ENCODE results near the gene ABCA1. TPM values are rescaled to one million over a fixed set of nuclear protein-coding genes. Genes with fewer than 3 reads are reported as not detected.

Gene ABCA1
- total RNA-seq, 1 donor from 2014 or later = 21.9 TPM

DNA sequence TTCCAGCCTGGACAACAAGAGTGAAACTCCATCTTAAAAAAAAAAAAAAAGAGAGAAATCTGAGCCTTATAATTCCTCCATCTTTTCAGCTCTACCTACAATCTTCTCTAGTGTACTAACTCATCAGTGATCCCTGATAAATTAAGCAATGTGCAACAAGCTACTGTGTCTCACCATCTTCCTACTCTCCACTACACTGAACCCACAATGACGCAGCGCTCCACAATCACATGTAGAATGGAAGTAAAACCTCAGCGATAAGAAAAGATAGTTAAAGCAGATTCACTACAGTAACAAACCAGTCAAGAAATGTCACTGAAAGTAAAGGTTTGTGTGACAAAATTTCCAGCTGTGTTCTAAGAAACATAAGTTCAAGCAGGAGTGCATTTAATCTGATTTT, 13.5 kb downstream of the ABCA1 start:
- no peaks in the 10 kb centered on the region for H3K27me3 ChIP-seq (ENCODE audit: control insufficient read depth, insufficient read depth, low read length)
- no peak for DNase-seq (ENCODE audit: low read depth)
- H3K36me3 ChIP-seq (ENCODE audit: control insufficient read depth, insufficient read depth, low read length) = no peaks in the 10 kb centered on the region
- TF ChIP-seq, protein P1, sequence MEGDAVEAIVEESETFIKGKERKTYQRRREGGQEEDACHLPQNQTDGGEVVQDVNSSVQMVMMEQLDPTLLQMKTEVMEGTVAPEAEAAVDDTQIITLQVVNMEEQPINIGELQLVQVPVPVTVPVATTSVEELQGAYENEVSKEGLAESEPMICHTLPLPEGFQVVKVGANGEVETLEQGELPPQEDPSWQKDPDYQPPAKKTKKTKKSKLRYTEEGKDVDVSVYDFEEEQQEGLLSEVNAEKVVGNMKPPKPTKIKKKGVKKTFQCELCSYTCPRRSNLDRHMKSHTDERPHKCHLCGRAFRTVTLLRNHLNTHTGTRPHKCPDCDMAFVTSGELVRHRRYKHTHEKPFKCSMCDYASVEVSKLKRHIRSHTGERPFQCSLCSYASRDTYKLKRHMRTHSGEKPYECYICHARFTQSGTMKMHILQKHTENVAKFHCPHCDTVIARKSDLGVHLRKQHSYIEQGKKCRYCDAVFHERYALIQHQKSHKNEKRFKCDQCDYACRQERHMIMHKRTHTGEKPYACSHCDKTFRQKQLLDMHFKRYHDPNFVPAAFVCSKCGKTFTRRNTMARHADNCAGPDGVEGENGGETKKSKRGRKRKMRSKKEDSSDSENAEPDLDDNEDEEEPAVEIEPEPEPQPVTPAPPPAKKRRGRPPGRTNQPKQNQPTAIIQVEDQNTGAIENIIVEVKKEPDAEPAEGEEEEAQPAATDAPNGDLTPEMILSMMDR (IDR thresholded peaks at IDR 0.05; ENCODE audit: insufficient read depth, low read length, poor library complexity, severe bottlenecking) = no peak
- H3K4me3 ChIP-seq (ENCODE audit: low read depth, low read length) = no peak overlapping the region

DNA sequence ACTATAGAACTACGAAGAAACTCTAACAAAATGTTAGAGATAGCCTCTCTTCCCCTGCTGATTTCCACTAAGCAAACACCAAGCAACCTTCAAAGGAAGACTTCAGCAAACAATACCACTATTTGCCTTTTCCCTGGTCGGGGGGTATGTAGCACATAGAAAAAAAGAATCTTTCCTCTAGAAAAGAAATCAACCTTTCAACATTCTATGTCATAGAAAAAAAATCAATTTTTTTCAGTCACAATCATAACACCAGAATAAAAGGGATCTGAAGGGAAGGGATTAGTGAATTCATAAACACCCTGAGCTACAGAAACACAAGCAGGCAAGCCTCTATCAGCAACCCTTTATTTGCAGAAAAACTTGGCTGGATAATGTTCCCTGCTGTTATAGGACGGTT, 15.3 kb downstream of the ABCA1 start:
- no peak for DNase-seq (ENCODE audit: low read depth)
- TF ChIP-seq, protein P1 (IDR thresholded peaks at IDR 0.05; ENCODE audit: insufficient read depth, low read length, poor library complexity, severe bottlenecking) = no peak

DNA sequence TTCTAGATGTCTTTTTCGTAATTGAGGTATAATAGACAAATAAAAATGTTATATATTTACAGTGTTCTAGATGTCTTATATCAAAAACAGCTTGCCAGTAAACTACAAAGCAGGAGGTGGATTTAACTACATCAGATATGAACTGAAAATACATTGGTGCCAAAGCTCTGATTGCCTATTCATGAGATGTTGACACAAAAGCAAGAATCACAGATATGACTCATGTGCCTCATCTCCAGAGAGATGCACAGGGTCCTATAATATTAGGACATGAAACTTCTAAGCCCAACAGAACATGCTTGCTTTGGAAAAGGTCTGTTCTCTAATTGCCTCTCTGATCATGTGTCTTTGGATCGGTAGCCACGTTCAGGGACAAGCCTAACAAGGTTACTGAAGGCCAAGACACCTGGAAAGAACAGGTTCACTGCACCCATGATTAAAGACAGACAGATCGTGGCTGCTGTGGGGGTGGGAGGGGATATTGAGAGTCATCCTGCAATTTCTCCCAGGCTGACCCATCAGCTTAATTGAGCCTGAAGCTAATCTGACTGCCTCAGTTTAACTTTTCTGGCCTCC, 16.8 kb downstream of the ABCA1 start:
- TF ChIP-seq, protein P1 (IDR thresholded peaks at IDR 0.05; ENCODE audit: insufficient read depth, low read length, poor library complexity, severe bottlenecking) = no peak
- Histone ChIP-seq H3K4me3 (ENCODE audit: low read depth, low read length) (no peak overlapping the region), H3K27me3 (ENCODE audit: control insufficient read depth, insufficient read depth, low read length) (no peaks in the 10 kb centered on the region), H3K36me3 (ENCODE audit: control insufficient read depth, insufficient read depth, low read length) (no peaks in the 10 kb centered on the region)
- no peak for DNase-seq (ENCODE audit: low read depth)

More for the DNA sequence above, 15.3 kb downstream of the ABCA1 start:
- Histone ChIP-seq H3K4me3 (ENCODE audit: low read depth, low read length) (no peak overlapping the region), H3K27me3 (ENCODE audit: control insufficient read depth, insufficient read depth, low read length) (no peaks in the 10 kb centered on the region), H3K36me3 (ENCODE audit: control insufficient read depth, insufficient read depth, low read length) (no peaks in the 10 kb centered on the region)

DNA sequence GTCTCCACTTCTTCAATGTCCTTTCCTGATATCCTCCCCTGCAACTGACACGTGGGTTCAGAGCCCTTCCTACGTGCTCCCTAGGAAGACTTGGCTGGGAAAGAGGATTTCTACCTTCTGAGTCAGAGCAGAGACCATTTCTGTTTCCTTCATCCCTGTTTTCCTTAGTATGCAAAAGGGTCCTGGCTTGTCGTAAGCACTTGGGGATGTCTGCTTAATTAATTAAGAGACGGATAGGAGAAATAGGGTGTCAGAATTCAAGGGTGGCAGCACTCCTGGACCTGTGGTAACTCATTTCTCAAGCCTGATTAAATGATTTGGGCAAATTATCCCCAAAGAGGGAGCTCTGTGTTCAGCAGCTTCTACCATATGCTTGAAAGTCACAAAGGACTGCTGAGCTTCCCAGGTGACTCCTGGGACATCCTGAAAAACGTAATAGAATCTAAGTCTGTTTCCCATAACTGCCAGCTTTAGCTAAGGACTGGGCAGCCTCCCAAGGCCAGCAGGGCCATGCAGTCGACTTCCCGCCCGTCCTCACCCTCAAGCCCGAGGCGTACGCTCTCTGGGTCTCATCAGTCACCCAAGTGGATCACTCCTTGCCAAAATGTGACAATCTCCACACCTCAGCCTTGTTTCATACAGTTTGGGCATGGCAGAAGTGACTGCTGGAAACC, 20.5 kb downstream of the ABCA1 start:
- TF ChIP-seq, protein P1 (IDR thresholded peaks at IDR 0.05; ENCODE audit: insufficient read depth, low read length, poor library complexity, severe bottlenecking) = no peak
- H3K4me3 ChIP-seq (ENCODE audit: low read depth, low read length) = no peak overlapping the region
- H3K27me3 ChIP-seq (ENCODE audit: control insufficient read depth, insufficient read depth, low read length) = no peaks in the 10 kb centered on the region
- no peaks in the 10 kb centered on the region for H3K36me3 ChIP-seq (ENCODE audit: control insufficient read depth, insufficient read depth, low read length)
- no peak for DNase-seq (ENCODE audit: low read depth)

DNA sequence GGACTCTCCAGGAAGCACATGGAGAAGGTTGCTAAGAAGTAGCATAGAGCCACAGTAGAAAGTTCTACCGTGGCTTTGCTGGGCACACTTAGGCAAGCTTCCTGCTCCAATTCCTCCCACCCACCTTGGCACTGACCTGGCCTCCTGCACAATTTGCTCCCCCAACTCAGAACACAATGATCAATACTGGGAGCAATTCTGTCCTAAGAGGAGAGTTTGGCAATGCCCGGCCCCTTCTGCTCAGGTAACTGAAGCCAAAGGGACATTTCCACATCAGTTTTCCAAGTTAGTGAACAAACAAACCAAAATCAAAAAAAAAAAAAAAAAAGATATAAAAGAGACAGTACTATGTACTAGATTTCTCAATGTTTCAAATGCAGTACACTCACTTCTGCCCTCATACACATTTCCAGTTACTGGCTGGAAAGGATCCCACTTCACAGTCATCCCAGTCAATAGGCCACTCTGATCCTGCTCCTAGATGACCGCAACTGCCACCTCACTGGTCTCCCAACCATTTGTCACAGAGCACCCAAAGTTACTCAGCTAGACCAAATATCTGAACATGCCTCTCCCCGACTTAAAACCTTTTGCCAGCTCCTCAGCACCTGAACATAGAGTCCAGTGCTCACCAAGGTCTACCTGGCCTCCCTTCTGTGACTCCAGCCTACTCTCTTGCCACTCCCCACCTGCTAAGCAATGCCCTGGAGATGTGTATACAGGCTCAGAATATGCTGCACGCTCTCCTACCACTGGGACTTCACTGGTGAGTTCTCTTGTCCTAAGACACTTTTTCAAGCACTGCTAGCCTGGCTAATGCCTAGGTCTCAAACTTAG, 21.3 kb downstream of the ABCA1 start:
- TF ChIP-seq, protein P1 (IDR thresholded peaks at IDR 0.05; ENCODE audit: insufficient read depth, low read length, poor library complexity, severe bottlenecking) = no peak
- no peak for DNase-seq (ENCODE audit: low read depth)
- Histone ChIP-seq H3K27me3 (ENCODE audit: control insufficient read depth, insufficient read depth, low read length) (no peaks in the 10 kb centered on the region), H3K36me3 (ENCODE audit: control insufficient read depth, insufficient read depth, low read length) (no peaks in the 10 kb centered on the region), H3K4me3 (ENCODE audit: low read depth, low read length) (no peak overlapping the region)

Data from kidney epithelial cell (primary cell).